Trophoblast cell (in vitro differentiated cells and primary cell): ENCODE data around the gene ZNF446.
"Not testable (repeated sequence)": the region's sequence is repeated elsewhere in the genome, so short reads cannot be mapped to it uniquely, and the experiment has no call there.

Source experiments
- DNase-seq, 2 donors: peaks; one replicate each; pipeline ENCODE4 v3.0.0-alpha.2; 2016
- H2AFZ ChIP-seq: 2 replicates; pipeline ENCODE4 v1.6.1; 2013; ENCODE audit warnings: low read length, moderate library complexity, mild to moderate bottlenecking; ENCODE audit not compliant: insufficient read depth, poor library complexity
- H2AK5ac ChIP-seq: 2 replicates; pipeline ENCODE4 v1.6.1; 2013; ENCODE audit warnings: mild to moderate bottlenecking, low read length
- H2BK120ac ChIP-seq: 2 replicates; pipeline ENCODE4 v1.6.1; 2013; ENCODE audit warnings: low read length, mild to moderate bottlenecking, moderate library complexity; ENCODE audit not compliant: insufficient read depth, poor library complexity
- H2BK12ac ChIP-seq: 2 replicates; pipeline ENCODE4 v1.6.1; 2013; ENCODE audit warnings: mild to moderate bottlenecking, low read length, moderate library complexity
- H2BK5ac ChIP-seq: 2 replicates; pipeline ENCODE4 v1.6.1; 2013; ENCODE audit warnings: low read length, low read depth, moderate library complexity, mild to moderate bottlenecking; ENCODE audit not compliant: poor library complexity
- H3K14ac ChIP-seq: 2 replicates; pipeline ENCODE4 v1.6.1; 2013; ENCODE audit warnings: mild to moderate bottlenecking, low read length
- H3K18ac ChIP-seq: 2 replicates; pipeline ENCODE4 v1.6.1; 2013; ENCODE audit warnings: mild to moderate bottlenecking, low read length
- H3K23ac ChIP-seq: 2 replicates; pipeline ENCODE4 v1.6.1; 2013; ENCODE audit warnings: low read length
- H3K27ac ChIP-seq: 2 replicates; pipeline ENCODE4 v1.5.1; 2013; ENCODE audit warnings: low read depth, mild to moderate bottlenecking, inconsistent platforms, low read length, moderate library complexity
- H3K27me3 ChIP-seq: 2 replicates; pipeline ENCODE4 v1.6.1; 2013; ENCODE audit warnings: inconsistent platforms, mild to moderate bottlenecking, low read length, moderate library complexity; ENCODE audit not compliant: insufficient read depth
- H3K36me3 ChIP-seq, 2 experiments: 1 replicate in 1 of 2; 2 replicates in 1 of 2; pipeline ENCODE4 v1.6.1; 2013; ENCODE audit warnings: low read length in 2 of 2, mild to moderate bottlenecking in 2 of 2, moderate library complexity in 1 of 2; ENCODE audit not compliant: insufficient read depth in 2 of 2, control insufficient read depth in 1 of 2
- H3K4ac ChIP-seq: 2 replicates; pipeline ENCODE4 v1.6.1; 2013; ENCODE audit warnings: low read depth, mild to moderate bottlenecking, low read length, moderate library complexity
- H3K4me1 ChIP-seq, 2 experiments: 1 replicate in 1 of 2; 2 replicates in 1 of 2; pipeline ENCODE4 v1.6.1; 2013; ENCODE audit warnings: low read length in 2 of 2, mild to moderate bottlenecking in 2 of 2, moderate library complexity in 1 of 2; ENCODE audit not compliant: insufficient read depth in 2 of 2, control insufficient read depth in 1 of 2
- H3K4me2 ChIP-seq: 2 replicates; pipeline ENCODE4 v1.6.1; 2013; ENCODE audit warnings: inconsistent platforms, mild to moderate bottlenecking, low read length, moderate library complexity
- H3K4me3 ChIP-seq: 2 replicates; pipeline ENCODE4 v1.5.1; 2013; ENCODE audit warnings: mild to moderate bottlenecking, low read depth, low read length, inconsistent platforms
- H3K79me1 ChIP-seq: one replicate; pipeline ENCODE4 v1.6.1; 2013; ENCODE audit warnings: low read length
- H3K79me2 ChIP-seq: 2 replicates; pipeline ENCODE4 v1.6.1; 2013; ENCODE audit warnings: low read length, mild to moderate bottlenecking; ENCODE audit not compliant: control insufficient read depth, insufficient read depth, poor library complexity
- H3K9ac ChIP-seq: 2 replicates; pipeline ENCODE4 v1.6.1; 2013; ENCODE audit warnings: mild to moderate bottlenecking, low read length
- H3K9me3 ChIP-seq: 2 replicates; pipeline ENCODE4 v1.6.1; 2013; ENCODE audit warnings: low read depth, mild to moderate bottlenecking, control low read depth, inconsistent platforms, low read length; ENCODE audit not compliant: insufficient read depth
- H4K12ac ChIP-seq: 2 replicates; pipeline ENCODE4 v1.6.1; 2013; ENCODE audit warnings: low read depth, mild to moderate bottlenecking, low read length, moderate library complexity
- H4K8ac ChIP-seq: 2 replicates; pipeline ENCODE4 v1.6.1; 2013; ENCODE audit warnings: low read depth, mild to moderate bottlenecking, low read length, moderate library complexity
- H4K91ac ChIP-seq: one replicate; pipeline ENCODE4 v1.6.1; 2013; ENCODE audit warnings: low read depth, mild to moderate bottlenecking, low read length, moderate library complexity
- WGBS: extraction: QIAGEN DNeasy Blood & Tissue Kit; methylation state at CpG from one replicate; pipeline ENCODE4 v1.1.7; 2013; ENCODE audit warnings: missing lambda C conversion rate; ENCODE audit not compliant: insufficient read length, insufficient coverage; ENCODE audit errors: extremely low coverage; 5-methylcytosine and 5-hydroxymethylcytosine counted together

The ZNF446 gene

DNA sequence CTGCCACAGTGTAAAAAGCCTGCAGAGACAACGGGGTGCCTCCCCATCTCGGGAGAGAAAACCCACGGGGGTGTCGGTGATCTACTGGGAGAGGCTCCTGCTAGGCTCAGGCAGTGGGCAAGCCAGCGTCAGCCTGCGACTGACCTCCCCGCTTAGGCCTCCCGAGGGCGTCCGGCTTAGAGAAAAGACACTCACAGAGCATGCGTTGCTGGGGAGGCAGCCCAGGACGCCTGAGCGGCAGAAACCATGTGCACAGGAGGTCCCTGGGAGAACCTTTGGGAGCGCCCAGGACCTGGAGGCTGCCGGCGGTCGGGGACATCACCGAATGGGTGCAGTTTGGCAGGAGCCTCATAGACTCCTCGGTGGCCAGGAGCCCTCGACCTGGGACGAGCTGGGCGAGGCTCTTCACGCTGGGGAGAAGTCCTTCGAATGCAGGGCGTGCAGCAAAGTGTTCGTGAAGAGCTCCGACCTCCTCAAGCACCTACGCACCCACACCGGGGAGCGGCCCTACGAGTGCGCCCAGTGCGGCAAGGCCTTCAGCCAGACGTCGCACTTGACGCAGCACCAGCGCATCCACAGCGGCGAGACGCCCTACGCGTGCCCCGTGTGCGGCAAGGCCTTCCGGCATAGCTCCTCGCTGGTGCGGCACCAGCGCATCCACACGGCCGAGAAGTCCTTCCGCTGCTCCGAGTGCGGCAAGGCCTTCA lies 5.2 kb upstream of the ZNF446 start:
- Histone ChIP-seq H3K36me3 (peaks cover 36 to 40% of the 10 kb centered on the region in 2 experiments), H3K4me1 (peaks cover 8 to 17% of the 10 kb centered on the region in 2 experiments)
- DNase-seq, H3K27me3 ChIP-seq, H2BK12ac ChIP-seq, H3K23ac ChIP-seq, H3K14ac ChIP-seq, H3K9ac ChIP-seq, H4K91ac ChIP-seq, H3K4ac ChIP-seq, H2BK5ac ChIP-seq, H2AFZ ChIP-seq, H3K27ac ChIP-seq, H4K8ac ChIP-seq, H3K4me2 ChIP-seq, H2BK120ac ChIP-seq, H3K4me3 ChIP-seq, H2AK5ac ChIP-seq, H3K18ac ChIP-seq, H3K79me2 ChIP-seq, H4K12ac ChIP-seq, H3K9me3 ChIP-seq, H3K79me1 ChIP-seq: not testable (repeated sequence)
- no CpG with 5 or more reads among the region's 53 CpGs for WGBS

DNA sequence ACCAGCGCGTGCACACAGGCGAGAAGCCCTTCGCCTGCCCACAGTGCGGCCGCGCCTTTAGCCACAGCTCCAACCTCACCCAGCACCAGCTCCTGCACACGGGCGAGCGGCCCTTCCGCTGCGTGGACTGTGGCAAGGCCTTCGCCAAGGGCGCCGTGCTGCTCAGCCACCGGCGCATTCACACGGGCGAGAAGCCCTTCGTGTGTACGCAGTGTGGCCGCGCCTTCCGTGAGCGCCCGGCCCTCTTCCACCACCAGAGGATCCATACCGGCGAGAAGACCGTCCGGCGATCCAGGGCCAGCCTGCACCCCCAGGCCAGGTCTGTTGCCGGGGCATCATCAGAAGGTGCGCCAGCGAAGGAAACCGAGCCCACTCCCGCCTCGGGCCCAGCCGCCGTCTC lies 4.4 kb upstream of the ZNF446 start:
- H3K9me3 ChIP-seq, result no peaks in the 10 kb centered on the region
- H2BK5ac ChIP-seq, result no peak overlapping the region
- H3K4me3 ChIP-seq, result no peak overlapping the region
- no CpG with 5 or more reads among the region's 39 CpGs for WGBS
- H2AFZ ChIP-seq, result no peak overlapping the region
- H3K27ac ChIP-seq, result no peak overlapping the region
- no peak overlapping the region for H2BK12ac ChIP-seq
- no peak overlapping the region for H4K8ac ChIP-seq
- no peak for DNase-seq
- H3K23ac ChIP-seq, result no peak overlapping the region
- H3K4me2 ChIP-seq, result no peak overlapping the region
- peaks cover 11% of the 10 kb centered on the region for H3K79me1 ChIP-seq
- H4K12ac ChIP-seq, result no peak overlapping the region
- peaks cover 7% of the 10 kb centered on the region for H3K79me2 ChIP-seq
- no peaks in the 10 kb centered on the region for H3K27me3 ChIP-seq
- H2BK120ac ChIP-seq, result no peak overlapping the region
- H4K91ac ChIP-seq, result no peak overlapping the region
- H3K18ac ChIP-seq, result no peak overlapping the region
- peaks cover 36 to 40% of the 10 kb centered on the region in 2 experiments for H3K36me3 ChIP-seq
- peaks cover 9 to 15% of the 10 kb centered on the region in 2 experiments for H3K4me1 ChIP-seq
- H2AK5ac ChIP-seq, result no peak overlapping the region
- H3K4ac ChIP-seq, result no peak overlapping the region
- no peak overlapping the region for H3K9ac ChIP-seq
- no peak overlapping the region for H3K14ac ChIP-seq

DNA sequence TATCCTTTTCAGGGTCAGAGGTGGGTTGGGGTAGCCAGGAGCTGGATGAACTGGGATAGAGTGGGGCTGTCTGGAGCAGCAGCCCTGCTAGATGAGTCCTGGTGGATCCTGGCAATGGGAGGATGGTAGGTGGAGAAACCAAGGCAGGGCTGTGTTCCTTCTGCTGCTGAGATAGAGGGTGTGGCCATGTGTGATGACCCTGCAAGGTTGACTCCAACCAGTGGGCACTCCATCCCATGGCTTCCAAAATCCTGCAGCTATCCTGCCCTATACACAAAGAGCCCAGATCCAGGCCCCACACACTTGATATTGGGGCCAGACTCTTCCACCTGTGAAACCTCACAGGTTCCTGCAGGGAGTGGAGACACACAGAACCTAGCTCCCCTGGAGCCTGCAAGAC lies 2.4 kb upstream of the ZNF446 start:
- Histone ChIP-seq H3K4me2 (no peak overlapping the region), H3K27ac (no peak overlapping the region), H2AFZ (no peak overlapping the region), H3K27me3 (no peaks in the 10 kb centered on the region), H2BK12ac (no peak overlapping the region), H3K4ac (no peak overlapping the region), H3K23ac (no peak overlapping the region), H3K4me3 (no peak overlapping the region), H4K12ac (no peak overlapping the region), H4K8ac (no peak overlapping the region), H2AK5ac (no peak overlapping the region), H3K4me1 (peaks cover 7 to 13% of the 10 kb centered on the region in 2 experiments), H3K14ac (no peak overlapping the region), H3K9me3 (no peaks in the 10 kb centered on the region), H3K36me3 (peaks cover 36 to 38% of the 10 kb centered on the region in 2 experiments), H3K79me1 (peaks cover 11% of the 10 kb centered on the region), H3K9ac (no peak overlapping the region), H2BK120ac (no peak overlapping the region), H3K79me2 (peaks cover 3% of the 10 kb centered on the region), H3K18ac (no peak overlapping the region), H4K91ac (no peak overlapping the region), H2BK5ac (no peak overlapping the region)
- DNase-seq, result no peak

DNA sequence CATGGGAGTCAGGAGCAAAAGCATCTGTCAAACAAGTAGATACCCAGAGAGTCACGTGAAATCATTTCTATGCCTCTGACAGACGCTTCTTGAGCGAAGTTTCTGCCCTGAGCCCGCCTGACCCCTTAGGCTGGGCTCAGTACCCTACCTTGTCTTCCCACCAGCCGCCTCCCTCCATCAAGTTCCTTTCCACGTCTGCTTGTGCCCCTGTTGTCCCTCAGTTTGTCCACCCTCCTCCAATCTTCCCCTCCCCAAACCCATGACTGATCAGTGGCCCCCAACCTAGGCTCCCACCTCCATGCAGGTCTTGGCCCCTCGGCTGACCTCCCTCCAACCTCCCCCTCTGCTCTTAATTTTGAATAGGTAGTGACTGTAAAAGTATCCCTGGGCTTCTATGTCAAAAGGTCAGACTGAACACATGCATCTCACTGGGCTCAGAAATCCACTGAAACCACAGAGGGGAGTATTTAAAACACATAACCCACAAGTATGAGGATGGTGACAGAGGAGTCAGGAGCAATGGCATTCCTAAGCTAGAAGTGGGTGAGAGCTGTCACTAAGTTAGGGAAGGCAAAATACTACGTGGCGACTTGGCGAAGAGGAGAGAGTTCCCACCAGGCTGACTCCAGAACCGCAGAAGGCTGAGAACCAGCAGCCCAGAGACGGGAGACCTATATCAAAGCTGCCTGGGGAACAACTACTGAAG lies 1.7 kb upstream of the ZNF446 start:
- H3K23ac ChIP-seq, result no peak overlapping the region
- no peak overlapping the region for H2AK5ac ChIP-seq
- no CpG with 5 or more reads among the region's 12 CpGs for WGBS
- H4K8ac ChIP-seq, result no peak overlapping the region
- H3K4me1 ChIP-seq, result peaks cover 7 to 13% of the 10 kb centered on the region in 2 experiments
- no peak overlapping the region for H3K9ac ChIP-seq
- H3K18ac ChIP-seq, result no peak overlapping the region
- H3K14ac ChIP-seq, result no peak overlapping the region
- no peak overlapping the region for H2BK5ac ChIP-seq
- no peak overlapping the region for H2AFZ ChIP-seq
- peaks cover 3% of the 10 kb centered on the region for H3K79me2 ChIP-seq
- no peaks in the 10 kb centered on the region for H3K27me3 ChIP-seq
- no peak overlapping the region for H4K12ac ChIP-seq
- H3K4me2 ChIP-seq, result no peak overlapping the region
- no peak overlapping the region for H3K4me3 ChIP-seq
- no peak for DNase-seq
- no peaks in the 10 kb centered on the region for H3K9me3 ChIP-seq
- peaks cover 11% of the 10 kb centered on the region for H3K79me1 ChIP-seq
- no peak overlapping the region for H2BK12ac ChIP-seq
- no peak overlapping the region for H4K91ac ChIP-seq
- H3K27ac ChIP-seq, result no peak overlapping the region
- no peak overlapping the region for H3K4ac ChIP-seq
- H2BK120ac ChIP-seq, result no peak overlapping the region
- H3K36me3 ChIP-seq, result peaks cover 32 to 36% of the 10 kb centered on the region in 2 experiments
